Stimulated activated CD8-positive, alpha-beta memory T cell treated with anti-CD3 and anti-CD28 coated beads, Interleukin-4, amount 100 ng/mL, for 48 hours (primary cell): Measurements from ENCODE around the gene PJVK.

ENCODE experiments used
- DNase-seq: peaks from one replicate; pipeline ENCODE4 v3.0.0-alpha.2; 2020

PJVK gene

GRCh38 chr2:178482437-178482836 lies 31.3 kb downstream of the PJVK start:
- no peak for DNase-seq

GRCh38 chr2:178484245-178485041 lies 33.3 kb downstream of the PJVK start:
- DNase-seq, result no peak

GRCh38 chr2:178485356-178485755 lies 34.2 kb downstream of the PJVK start:
- DNase-seq, result no peak

GRCh38 chr2:178491612-178492011 lies 40.4 kb downstream of the PJVK start:
- DNase-seq, result no peak

GRCh38 chr2:178496049-178496448 lies 44.9 kb downstream of the PJVK start:
- no peak for DNase-seq

- no peak for DNase-seq
Measured at GRCh38 chr2:178498137-178498536, 47.0 kb downstream of the PJVK start.

- no peak for DNase-seq
Measured at GRCh38 chr2:178499640-178500039, 48.5 kb downstream of the PJVK start.

GRCh38 chr2:178502751-178503150 lies 51.6 kb downstream of the PJVK start:
- DNase-seq, result no peak

- DNase-seq, result no peak
Measured at GRCh38 chr2:178506101-178506500, 54.9 kb downstream of the PJVK start.

GRCh38 chr2:178506524-178506923 lies 55.3 kb downstream of the PJVK start:
- no peak for DNase-seq

- DNase-seq, result no peak
Measured at GRCh38 chr2:178506949-178507348, 55.8 kb downstream of the PJVK start.

GRCh38 chr2:178508646-178509045 lies 57.5 kb downstream of the PJVK start:
- no peak for DNase-seq

GRCh38 chr2:178510384-178510783 lies 59.2 kb downstream of the PJVK start:
- DNase-seq, result no peak
